Fibroblast of lung (primary cell): Measurements from ENCODE around the gene RIPOR2.

Experiments
- EZH2 ChIP-seq: IDR thresholded peaks from 2 replicates; pipeline ENCODE4 v1.5.1; 2012; ENCODE audit warnings: low read length, control low read depth, mild to moderate bottlenecking; ENCODE audit errors: missing control alignments
- TF ChIP-seq, protein P1 (sequence below), 2 donors: IDR thresholded peaks in 1 of 2; conservative IDR thresholded peaks in 1 of 2; 1 replicate in 1 of 2; 2 replicates in 1 of 2; pipeline ENCODE4 v1.5.1; 2011 to 2012; ENCODE audit warnings: low read length in 2 of 2, control low read depth in 1 of 2, inconsistent platforms in 1 of 2, low read depth in 1 of 2, mild to moderate bottlenecking in 1 of 2

- TF ChIP-seq, protein P1, sequence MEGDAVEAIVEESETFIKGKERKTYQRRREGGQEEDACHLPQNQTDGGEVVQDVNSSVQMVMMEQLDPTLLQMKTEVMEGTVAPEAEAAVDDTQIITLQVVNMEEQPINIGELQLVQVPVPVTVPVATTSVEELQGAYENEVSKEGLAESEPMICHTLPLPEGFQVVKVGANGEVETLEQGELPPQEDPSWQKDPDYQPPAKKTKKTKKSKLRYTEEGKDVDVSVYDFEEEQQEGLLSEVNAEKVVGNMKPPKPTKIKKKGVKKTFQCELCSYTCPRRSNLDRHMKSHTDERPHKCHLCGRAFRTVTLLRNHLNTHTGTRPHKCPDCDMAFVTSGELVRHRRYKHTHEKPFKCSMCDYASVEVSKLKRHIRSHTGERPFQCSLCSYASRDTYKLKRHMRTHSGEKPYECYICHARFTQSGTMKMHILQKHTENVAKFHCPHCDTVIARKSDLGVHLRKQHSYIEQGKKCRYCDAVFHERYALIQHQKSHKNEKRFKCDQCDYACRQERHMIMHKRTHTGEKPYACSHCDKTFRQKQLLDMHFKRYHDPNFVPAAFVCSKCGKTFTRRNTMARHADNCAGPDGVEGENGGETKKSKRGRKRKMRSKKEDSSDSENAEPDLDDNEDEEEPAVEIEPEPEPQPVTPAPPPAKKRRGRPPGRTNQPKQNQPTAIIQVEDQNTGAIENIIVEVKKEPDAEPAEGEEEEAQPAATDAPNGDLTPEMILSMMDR (conservative IDR thresholded peaks at IDR 0.05 in 1 of 2, IDR thresholded peaks at IDR 0.05 in 1 of 2; ENCODE audit: low read depth in 1 of 2, low read length in 2 of 2), result no peak
- no peak for TF ChIP-seq EZH2
These were observed 16.5 kb downstream of the RIPOR2 start for GRCh38 chr6:24919056-24919892.
